GM19351 (cell line): ENCODE data around the gene ZPLD1.

Source experiments
- ATAC-seq: cut with Tn5 transposase; IDR thresholded peaks from one replicate; pipeline ENCODE4 v1.9.1; 2021; ENCODE audit warnings: mild to moderate bottlenecking, moderate library complexity; ENCODE audit not compliant: unreplicated experiment

ZPLD1 gene

GRCh38 chr3:102521246-102521645 is 86.4 kb downstream of the ZPLD1 start:
- ATAC-seq: no peak

- peak; percentile 87 for ATAC-seq
Observed at GRCh38 chr3:102525624-102526023, 90.8 kb downstream of the ZPLD1 start.

- ATAC-seq: no peak
Observed at GRCh38 chr3:102526865-102527264, 92.0 kb downstream of the ZPLD1 start.

GRCh38 chr3:102528727-102529126 is 93.9 kb downstream of the ZPLD1 start:
- ATAC-seq: no peak
